ENCODE data around the gene PEX7.
A peak's percentile ranks its signal among the peaks of the same experiment; 100 is the strongest.
"Not testable (repeated sequence)": the region's sequence is repeated elsewhere in the genome, so short reads cannot be mapped to it uniquely, and the experiment has no call there.

Gene PEX7

GRCh38 chr6:136787726-136788068 lies 34.7 kb upstream of the PEX7 start:
- no peaks in the 10 kb centered on the region for H3K36me3 ChIP-seq (ENCODE audit: control insufficient read depth in 1 of 2, insufficient read depth in 2 of 2, low read depth in 1 of 2, low read length in 2 of 2)
- H2BK5ac ChIP-seq (ENCODE audit: low read depth, low read length, poor library complexity, severe bottlenecking): no peak overlapping the region
- H3K9ac ChIP-seq (ENCODE audit: low read length): no peak overlapping the region
- H2BK120ac ChIP-seq (ENCODE audit: low read depth, low read length): peak overlapping the region; percentile 9
- H3K4me1 ChIP-seq (ENCODE audit: control insufficient read depth, insufficient read depth, low read depth, low read length): peaks cover 13% of the 10 kb centered on the region
- H3K23ac ChIP-seq (ENCODE audit: low read length in 2 of 2): no peak overlapping the region
- H3K27me3 ChIP-seq (ENCODE audit: control insufficient read depth in 1 of 2, insufficient read depth in 1 of 2, low read length in 2 of 2): no peaks in the 10 kb centered on the region
- no peak overlapping the region for H2AFZ ChIP-seq (ENCODE audit: low read depth, low read length)
- peak overlapping the region; percentile 64 to 66 for H3K18ac ChIP-seq (ENCODE audit: low read depth in 1 of 2, low read length in 2 of 2)
- H4K8ac ChIP-seq (ENCODE audit: low read length): no peak overlapping the region
- H3K4me2 ChIP-seq (ENCODE audit: low read length, poor library complexity, severe bottlenecking): no peak overlapping the region
- no peak for DNase-seq
- peak overlapping the region; percentile 69 for H2AK5ac ChIP-seq (ENCODE audit: low read length, severe bottlenecking)
- WGBS: 63% methylated on average over 2 of the region's 4 CpGs
- no peak overlapping the region for H3K14ac ChIP-seq (ENCODE audit: low read length in 2 of 2)
- peak overlapping the region; percentile 36 for H2BK15ac ChIP-seq (ENCODE audit: low read depth, poor library complexity, severe bottlenecking)
- H3K27ac ChIP-seq (ENCODE audit: low read length, poor library complexity, severe bottlenecking): no peak overlapping the region
- peak overlapping the region in 1 of 2 experiments; percentile 21 for H2BK12ac ChIP-seq (ENCODE audit: low read length in 2 of 2)
- H3K4me3 ChIP-seq (ENCODE audit: insufficient read depth in 1 of 2, low read depth in 1 of 2, low read length in 2 of 2): no peak overlapping the region
- H4K91ac ChIP-seq (ENCODE audit: low read length): no peak overlapping the region
- H3K4ac ChIP-seq (ENCODE audit: low read depth in 1 of 2, low read length in 2 of 2): peak overlapping the region in 1 of 2 experiments; percentile 41
- H3K9me3 ChIP-seq (ENCODE audit: control insufficient read depth, low read length): no peaks in the 10 kb centered on the region
- peaks cover 26% of the 10 kb centered on the region for H3K79me1 ChIP-seq (replicated peaks; ENCODE audit: low read length, poor library complexity, severe bottlenecking)

GRCh38 chr6:136788069-136788902 lies 34.1 kb upstream of the PEX7 start:
- H3K79me1 ChIP-seq (replicated peaks; ENCODE audit: low read length, poor library complexity, severe bottlenecking): peaks cover 25% of the 10 kb centered on the region
- H3K27me3 ChIP-seq (ENCODE audit: control insufficient read depth in 1 of 2, insufficient read depth in 1 of 2, low read length in 2 of 2): no peaks in the 10 kb centered on the region
- H3K14ac ChIP-seq (ENCODE audit: low read length in 2 of 2): no peak overlapping the region
- no peaks in the 10 kb centered on the region for H3K9me3 ChIP-seq (ENCODE audit: control insufficient read depth, low read length)
- H2AFZ ChIP-seq (ENCODE audit: low read depth, low read length): no peak overlapping the region
- 34% methylated on average over 7 of the region's 7 CpGs for WGBS
- H3K4me3 ChIP-seq (ENCODE audit: insufficient read depth in 1 of 2, low read depth in 1 of 2, low read length in 2 of 2): no peak overlapping the region
- no peak overlapping the region for H3K4me2 ChIP-seq (ENCODE audit: low read length, poor library complexity, severe bottlenecking)
- H3K18ac ChIP-seq (ENCODE audit: low read depth in 1 of 2, low read length in 2 of 2): no peak overlapping the region
- H2BK15ac ChIP-seq (ENCODE audit: low read depth, poor library complexity, severe bottlenecking): no peak overlapping the region
- H3K9ac ChIP-seq (ENCODE audit: low read length): no peak overlapping the region
- DNase-seq: peak; percentile 93
- H4K91ac ChIP-seq (ENCODE audit: low read length): no peak overlapping the region
- H3K4ac ChIP-seq (ENCODE audit: low read depth in 1 of 2, low read length in 2 of 2): no peak overlapping the region
- H2AK5ac ChIP-seq (ENCODE audit: low read length, severe bottlenecking): no peak overlapping the region
- H2BK12ac ChIP-seq (ENCODE audit: low read length in 2 of 2): no peak overlapping the region
- H3K4me1 ChIP-seq (ENCODE audit: control insufficient read depth, insufficient read depth, low read depth, low read length): peaks cover 13% of the 10 kb centered on the region
- H3K23ac ChIP-seq (ENCODE audit: low read length in 2 of 2): no peak overlapping the region
- H4K8ac ChIP-seq (ENCODE audit: low read length): no peak overlapping the region
- H2BK5ac ChIP-seq (ENCODE audit: low read depth, low read length, poor library complexity, severe bottlenecking): no peak overlapping the region
- H3K36me3 ChIP-seq (ENCODE audit: control insufficient read depth in 1 of 2, insufficient read depth in 2 of 2, low read depth in 1 of 2, low read length in 2 of 2): no peaks in the 10 kb centered on the region
- H2BK120ac ChIP-seq (ENCODE audit: low read depth, low read length): no peak overlapping the region
- H3K27ac ChIP-seq (ENCODE audit: low read length, poor library complexity, severe bottlenecking): no peak overlapping the region

GRCh38 chr6:136789440-136789839 lies 33.0 kb upstream of the PEX7 start:
- peak overlapping the region; percentile 82 for H2AK5ac ChIP-seq (ENCODE audit: low read length, severe bottlenecking)
- not testable (repeated sequence) for H3K4me3 ChIP-seq (ENCODE audit: insufficient read depth in 1 of 2, low read depth in 1 of 2, low read length in 2 of 2); H2BK5ac ChIP-seq (ENCODE audit: low read depth, low read length, poor library complexity, severe bottlenecking); H2BK12ac ChIP-seq (ENCODE audit: low read length in 2 of 2); DNase-seq; H3K9me3 ChIP-seq (ENCODE audit: control insufficient read depth, low read length); H4K8ac ChIP-seq (ENCODE audit: low read length); H2BK120ac ChIP-seq (ENCODE audit: low read depth, low read length); H3K27me3 ChIP-seq (ENCODE audit: control insufficient read depth in 1 of 2, insufficient read depth in 1 of 2, low read length in 2 of 2); H2AFZ ChIP-seq (ENCODE audit: low read depth, low read length); H3K27ac ChIP-seq (ENCODE audit: low read length, poor library complexity, severe bottlenecking); H3K36me3 ChIP-seq (ENCODE audit: control insufficient read depth in 1 of 2, insufficient read depth in 2 of 2, low read depth in 1 of 2, low read length in 2 of 2); H3K9ac ChIP-seq (ENCODE audit: low read length); H3K4me2 ChIP-seq (ENCODE audit: low read length, poor library complexity, severe bottlenecking); H2BK15ac ChIP-seq (ENCODE audit: low read depth, poor library complexity, severe bottlenecking); H3K23ac ChIP-seq (ENCODE audit: low read length in 2 of 2); H3K14ac ChIP-seq (ENCODE audit: low read length in 2 of 2)
- peaks cover 21% of the 10 kb centered on the region for H3K79me1 ChIP-seq (replicated peaks; ENCODE audit: low read length, poor library complexity, severe bottlenecking)
- peak overlapping the region; percentile 25 for H4K91ac ChIP-seq (ENCODE audit: low read length)
- peak overlapping the region; percentile 32 to 82 for H3K4ac ChIP-seq (ENCODE audit: low read depth in 1 of 2, low read length in 2 of 2)
- 96% methylated on average over 3 of the region's 3 CpGs for WGBS
- peaks cover 10% of the 10 kb centered on the region for H3K4me1 ChIP-seq (ENCODE audit: control insufficient read depth, insufficient read depth, low read depth, low read length)
- peak overlapping the region; percentile 37 for H3K18ac ChIP-seq (ENCODE audit: low read depth in 1 of 2, low read length in 2 of 2)

GRCh38 chr6:136790411-136791295 lies 31.7 kb upstream of the PEX7 start:
- Histone ChIP-seq H2BK15ac (ENCODE audit: low read depth, poor library complexity, severe bottlenecking) (no peak overlapping the region), H2BK120ac (ENCODE audit: low read depth, low read length) (no peak overlapping the region), H3K4ac (ENCODE audit: low read depth in 1 of 2, low read length in 2 of 2) (no peak overlapping the region), H3K9me3 (ENCODE audit: control insufficient read depth, low read length) (no peaks in the 10 kb centered on the region), H2AK5ac (ENCODE audit: low read length, severe bottlenecking) (no peak overlapping the region), H4K91ac (ENCODE audit: low read length) (no peak overlapping the region), H3K18ac (ENCODE audit: low read depth in 1 of 2, low read length in 2 of 2) (no peak overlapping the region), H2BK5ac (ENCODE audit: low read depth, low read length, poor library complexity, severe bottlenecking) (no peak overlapping the region), H3K4me2 (ENCODE audit: low read length, poor library complexity, severe bottlenecking) (peak overlapping the region; percentile 99), H3K14ac (ENCODE audit: low read length in 2 of 2) (no peak overlapping the region), H3K4me1 (ENCODE audit: control insufficient read depth, insufficient read depth, low read depth, low read length) (peaks cover 7% of the 10 kb centered on the region), H3K9ac (ENCODE audit: low read length) (peak overlapping the region; percentile 94), H3K27ac (ENCODE audit: low read length, poor library complexity, severe bottlenecking) (no peak overlapping the region), H4K8ac (ENCODE audit: low read length) (no peak overlapping the region), H3K23ac (ENCODE audit: low read length in 2 of 2) (no peak overlapping the region), H2BK12ac (ENCODE audit: low read length in 2 of 2) (peak overlapping the region in 1 of 2 experiments; percentile 90), H3K36me3 (ENCODE audit: control insufficient read depth in 1 of 2, insufficient read depth in 2 of 2, low read depth in 1 of 2, low read length in 2 of 2) (no peaks in the 10 kb centered on the region), H3K4me3 (ENCODE audit: insufficient read depth in 1 of 2, low read depth in 1 of 2, low read length in 2 of 2) (peak overlapping the region in 1 of 2 experiments; percentile 94), H3K27me3 (ENCODE audit: control insufficient read depth in 1 of 2, insufficient read depth in 1 of 2, low read length in 2 of 2) (no peaks in the 10 kb centered on the region), H3K79me1 (replicated peaks; ENCODE audit: low read length, poor library complexity, severe bottlenecking) (peaks cover 20% of the 10 kb centered on the region), H2AFZ (ENCODE audit: low read depth, low read length) (peak overlapping the region; percentile 53)
- 83% methylated on average over 4 of the region's 7 CpGs for WGBS
- no peak for DNase-seq
